HL-60 (cell line): Measurements from ENCODE around the gene CFAP92.
"Not testable (repeated sequence)": the region's sequence is repeated elsewhere in the genome, so short reads cannot be mapped to it uniquely, and the experiment has no call there.

Experiments
- DNase-seq, 2 experiments: peaks; one replicate each; pipeline ENCODE4 v3.0.0-alpha.2; 2010 to 2020; ENCODE audit warnings: low read depth in 1 of 2, low spot score in 1 of 2
- H3K27ac ChIP-seq: fragments of 250-450 bp; sonication (Bioruptor Pico); replicated peaks from 2 replicates; pipeline ENCODE4 v1.5.1; 2020; ENCODE audit warnings: mild to moderate bottlenecking, moderate library complexity
- H3K27me3 ChIP-seq: fragments of 250-450 bp; sonication (Bioruptor Pico); 2 replicates; pipeline ENCODE4 v1.5.1; 2021; ENCODE audit warnings: mild to moderate bottlenecking, moderate library complexity; ENCODE audit not compliant: insufficient read depth, poor library complexity, severe bottlenecking
- H3K4me3 ChIP-seq: replicated peaks from 2 replicates; pipeline ENCODE4 v1.5.1; 2011; ENCODE audit warnings: mild to moderate bottlenecking, control low read depth, low read length; ENCODE audit not compliant: insufficient read depth
- GABPA ChIP-seq: IDR thresholded peaks from 2 replicates; pipeline ENCODE4 v1.6.1; 2012; ENCODE audit warnings: low read depth
- POLR2AphosphoS5 ChIP-seq: IDR thresholded peaks from 2 replicates; pipeline ENCODE4 v1.6.1; 2012; ENCODE audit warnings: low read depth
- SPI1 ChIP-seq: IDR thresholded peaks from 2 replicates; pipeline ENCODE4 v1.6.1; 2012; ENCODE audit warnings: low read depth, mild to moderate bottlenecking, borderline replicate concordance
- TF ChIP-seq, protein P1 (sequence below): IDR thresholded peaks from one replicate; pipeline ENCODE4 v1.5.1; 2011; ENCODE audit warnings: low read length, control low read depth, inconsistent platforms; ENCODE audit not compliant: insufficient read depth
- TF ChIP-seq, protein P2 (sequence below): IDR thresholded peaks from 2 replicates; pipeline ENCODE4 v1.6.1; 2012; ENCODE audit warnings: low read depth; ENCODE audit not compliant: insufficient replicate concordance

The CFAP92 gene

GRCh38 chr3:128881576-128881975 is 112.3 kb downstream of the CFAP92 start:
- Histone ChIP-seq H3K27ac (no peak overlapping the region), H3K27me3 (no peaks in the 10 kb centered on the region), H3K4me3 (no peak overlapping the region)
- TF ChIP-seq POLR2AphosphoS5 (no peak), GABPA (no peak), SPI1 (no peak)
- TF ChIP-seq, protein P1, sequence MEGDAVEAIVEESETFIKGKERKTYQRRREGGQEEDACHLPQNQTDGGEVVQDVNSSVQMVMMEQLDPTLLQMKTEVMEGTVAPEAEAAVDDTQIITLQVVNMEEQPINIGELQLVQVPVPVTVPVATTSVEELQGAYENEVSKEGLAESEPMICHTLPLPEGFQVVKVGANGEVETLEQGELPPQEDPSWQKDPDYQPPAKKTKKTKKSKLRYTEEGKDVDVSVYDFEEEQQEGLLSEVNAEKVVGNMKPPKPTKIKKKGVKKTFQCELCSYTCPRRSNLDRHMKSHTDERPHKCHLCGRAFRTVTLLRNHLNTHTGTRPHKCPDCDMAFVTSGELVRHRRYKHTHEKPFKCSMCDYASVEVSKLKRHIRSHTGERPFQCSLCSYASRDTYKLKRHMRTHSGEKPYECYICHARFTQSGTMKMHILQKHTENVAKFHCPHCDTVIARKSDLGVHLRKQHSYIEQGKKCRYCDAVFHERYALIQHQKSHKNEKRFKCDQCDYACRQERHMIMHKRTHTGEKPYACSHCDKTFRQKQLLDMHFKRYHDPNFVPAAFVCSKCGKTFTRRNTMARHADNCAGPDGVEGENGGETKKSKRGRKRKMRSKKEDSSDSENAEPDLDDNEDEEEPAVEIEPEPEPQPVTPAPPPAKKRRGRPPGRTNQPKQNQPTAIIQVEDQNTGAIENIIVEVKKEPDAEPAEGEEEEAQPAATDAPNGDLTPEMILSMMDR = no peak
- TF ChIP-seq, protein P2, sequence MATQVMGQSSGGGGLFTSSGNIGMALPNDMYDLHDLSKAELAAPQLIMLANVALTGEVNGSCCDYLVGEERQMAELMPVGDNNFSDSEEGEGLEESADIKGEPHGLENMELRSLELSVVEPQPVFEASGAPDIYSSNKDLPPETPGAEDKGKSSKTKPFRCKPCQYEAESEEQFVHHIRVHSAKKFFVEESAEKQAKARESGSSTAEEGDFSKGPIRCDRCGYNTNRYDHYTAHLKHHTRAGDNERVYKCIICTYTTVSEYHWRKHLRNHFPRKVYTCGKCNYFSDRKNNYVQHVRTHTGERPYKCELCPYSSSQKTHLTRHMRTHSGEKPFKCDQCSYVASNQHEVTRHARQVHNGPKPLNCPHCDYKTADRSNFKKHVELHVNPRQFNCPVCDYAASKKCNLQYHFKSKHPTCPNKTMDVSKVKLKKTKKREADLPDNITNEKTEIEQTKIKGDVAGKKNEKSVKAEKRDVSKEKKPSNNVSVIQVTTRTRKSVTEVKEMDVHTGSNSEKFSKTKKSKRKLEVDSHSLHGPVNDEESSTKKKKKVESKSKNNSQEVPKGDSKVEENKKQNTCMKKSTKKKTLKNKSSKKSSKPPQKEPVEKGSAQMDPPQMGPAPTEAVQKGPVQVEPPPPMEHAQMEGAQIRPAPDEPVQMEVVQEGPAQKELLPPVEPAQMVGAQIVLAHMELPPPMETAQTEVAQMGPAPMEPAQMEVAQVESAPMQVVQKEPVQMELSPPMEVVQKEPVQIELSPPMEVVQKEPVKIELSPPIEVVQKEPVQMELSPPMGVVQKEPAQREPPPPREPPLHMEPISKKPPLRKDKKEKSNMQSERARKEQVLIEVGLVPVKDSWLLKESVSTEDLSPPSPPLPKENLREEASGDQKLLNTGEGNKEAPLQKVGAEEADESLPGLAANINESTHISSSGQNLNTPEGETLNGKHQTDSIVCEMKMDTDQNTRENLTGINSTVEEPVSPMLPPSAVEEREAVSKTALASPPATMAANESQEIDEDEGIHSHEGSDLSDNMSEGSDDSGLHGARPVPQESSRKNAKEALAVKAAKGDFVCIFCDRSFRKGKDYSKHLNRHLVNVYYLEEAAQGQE = no peak
- DNase-seq = no peak

DNA sequence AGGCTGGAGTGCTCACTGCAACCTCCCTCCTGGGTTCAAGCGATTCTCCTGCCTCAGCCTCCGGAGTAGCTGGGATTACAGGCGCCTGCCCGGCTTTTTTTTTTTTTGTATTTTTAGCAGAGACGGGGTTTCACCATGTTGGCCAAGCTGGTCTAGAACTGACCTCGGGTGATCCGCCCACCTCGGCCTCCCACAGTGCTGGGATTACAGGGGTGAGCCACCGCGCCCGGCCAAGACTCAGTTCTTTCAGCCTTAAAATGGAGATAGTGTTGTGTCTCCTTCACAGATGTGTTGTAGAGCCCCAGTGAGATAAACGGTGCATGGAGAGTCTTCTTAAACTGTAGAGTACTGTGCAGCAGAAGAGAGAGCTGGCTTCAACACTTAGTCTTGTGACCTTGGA is 113.4 kb downstream of the CFAP92 start:
- Histone ChIP-seq H3K4me3 (peak overlapping the region; percentile 80), H3K27ac (peak overlapping the region; percentile 95)
- DNase-seq, H3K27me3 ChIP-seq: not testable (repeated sequence)

GRCh38 chr3:128879991-128880390 is 113.9 kb downstream of the CFAP92 start:
- no peaks in the 10 kb centered on the region for H3K27me3 ChIP-seq
- TF ChIP-seq SPI1 = no peak
- TF ChIP-seq GABPA = no peak
- TF ChIP-seq, protein P1 = no peak
- TF ChIP-seq POLR2AphosphoS5 = no peak
- TF ChIP-seq, protein P2 = no peak
- peak overlapping the region; percentile 95 for H3K27ac ChIP-seq
- H3K4me3 ChIP-seq = peak overlapping the region; percentile 80
- no peak for DNase-seq

GRCh38 chr3:128879125-128879969 is 114.5 kb downstream of the CFAP92 start, which contains the start of gene ACAD9:
TSS of gene ACAD9 (plus strand) at chr3:128879620. CDS start at chr3:128879692, 72 bp downstream.
- DNase-seq = peak; percentile 98 to 99
- Histone ChIP-seq H3K4me3 (peak within 1 kb of the TSS; percentile 80), H3K27ac (peak within 1 kb of the TSS; percentile 95), H3K27me3 (no peaks in the 10 kb centered on the region)
- TF ChIP-seq, protein P2 = peak; percentile 28
- TF ChIP-seq, protein P1 = no peak
- TF ChIP-seq GABPA (no peak), POLR2AphosphoS5 (peak; percentile 71)
